Endodermal cell (in vitro differentiated cells): ENCODE data around the gene HECW1. TPM values are rescaled to one million over a fixed set of nuclear protein-coding genes. Genes with fewer than 3 reads are reported as not detected.

Experiments used
- DNase-seq: peaks from one replicate; pipeline ENCODE4 v3.0.0-alpha.2; 2017
- H3K27ac ChIP-seq: 2 replicates; pipeline ENCODE4 v1.5.1; 2013; ENCODE audit warnings: mild to moderate bottlenecking, low read depth, low read length, moderate library complexity
- H3K27me3 ChIP-seq: 2 replicates; pipeline ENCODE4 v1.6.1; 2013; ENCODE audit warnings: mild to moderate bottlenecking, low read length, moderate library complexity; ENCODE audit not compliant: insufficient read depth, control insufficient read depth, poor library complexity, severe bottlenecking
- H3K36me3 ChIP-seq: 2 replicates; pipeline ENCODE4 v1.7.0; 2013; ENCODE audit warnings: mild to moderate bottlenecking, low read length, moderate library complexity; ENCODE audit not compliant: control insufficient read depth, insufficient read depth
- H3K4me1 ChIP-seq: one replicate; pipeline ENCODE4 v1.7.0; 2013; ENCODE audit warnings: low read length; ENCODE audit not compliant: control insufficient read depth, insufficient read depth
- H3K4me3 ChIP-seq: 2 replicates; pipeline ENCODE4 v1.5.1; 2013; ENCODE audit warnings: mild to moderate bottlenecking, low read length, moderate library complexity
- H3K9ac ChIP-seq: 2 replicates; pipeline ENCODE4 v1.6.1; 2013; ENCODE audit warnings: mild to moderate bottlenecking, low read length, moderate library complexity; ENCODE audit not compliant: poor library complexity, severe bottlenecking; ENCODE audit errors: extremely low read depth
- H3K9me3 ChIP-seq: 2 replicates; pipeline ENCODE4 v1.6.1; 2013; ENCODE audit warnings: mild to moderate bottlenecking, low read length, moderate library complexity; ENCODE audit not compliant: control insufficient read depth
- H3K27ac Mint-ChIP-seq: 2 replicates; pipeline ENCODE4 v1.8.0; 2020; ENCODE audit warnings: mixed read lengths
- H3K27me3 Mint-ChIP-seq: 2 replicates; pipeline ENCODE4 v1.8.0; 2021; ENCODE audit warnings: mild to moderate bottlenecking, mixed read lengths; ENCODE audit not compliant: insufficient read depth
- H3K36me3 Mint-ChIP-seq: 2 replicates; pipeline ENCODE4 v1.8.0; 2020; ENCODE audit warnings: low read depth, mixed read lengths
- H3K4me1 Mint-ChIP-seq: 2 replicates; pipeline ENCODE4 v1.8.0; 2020; ENCODE audit warnings: mixed read lengths
- H3K4me3 Mint-ChIP-seq: 2 replicates; pipeline ENCODE4 v1.8.0; 2020; ENCODE audit warnings: mild to moderate bottlenecking, moderate library complexity, mixed read lengths
- H3K9me3 Mint-ChIP-seq: 2 replicates; pipeline ENCODE4 v1.8.0; 2020; ENCODE audit warnings: mild to moderate bottlenecking, mixed read lengths
- WGBS, 2 experiments: methylation state at CpG; one replicate each; pipeline versions ENCODE4 v1.1.5 to v1.1.7; 2013; ENCODE audit warnings: missing lambda C conversion rate in 2 of 2, mixed read lengths in 1 of 2; ENCODE audit not compliant: insufficient coverage in 1 of 2, insufficient read length in 1 of 2; 5-methylcytosine and 5-hydroxymethylcytosine counted together
- total RNA-seq, 2 donors: library from RNA; stranded (reverse); fragmentation: NEBNext Ultra II Directional in 1 of 2; extraction: Animal tissue kit (Norgen Biotek cat#: 25700) in 1 of 2; gene quantifications; 2 replicates in 1 of 2; 3 replicates in 1 of 2; pipeline ENCODE4 v1.2.1, GENCODE V29; 2021
- TF ChIP-seq, protein P1 (sequence below): fragments of 200-600 bp; sonication (generic); conservative IDR thresholded peaks from 2 replicates; pipeline ENCODE4 v1.5.0; 2021; ENCODE audit warnings: antibody characterized with exemption, mild to moderate bottlenecking

The HECW1 gene
- total RNA-seq, 2 donors from 2014 or later: 4.6 to 12.0 TPM

DNA sequence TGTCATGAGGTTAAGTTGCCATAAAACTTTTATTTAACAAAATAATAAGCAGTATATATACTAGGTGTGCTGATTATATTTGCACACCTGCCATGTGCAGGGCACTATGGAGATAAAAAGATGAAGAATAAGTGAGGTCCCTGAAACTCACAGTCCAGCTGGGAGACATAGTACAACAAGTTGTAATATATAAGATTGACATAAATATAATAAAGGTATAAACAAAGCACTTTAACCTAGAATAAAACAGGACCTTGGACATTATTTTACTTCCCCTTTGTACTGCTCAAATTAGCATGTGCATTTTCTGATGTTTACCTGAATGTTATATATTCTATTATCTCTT, 476.7 kb downstream of the HECW1 start:
- Histone ChIP-seq H3K27ac (no peak overlapping the region), H3K27me3 (no peaks in the 10 kb centered on the region), H3K36me3 (no peaks in the 10 kb centered on the region), H3K9ac (no peak overlapping the region), H3K4me1 (peaks cover 3% of the 10 kb centered on the region), H3K9me3 (no peaks in the 10 kb centered on the region), H3K4me3 (no peak overlapping the region)
- no peak for DNase-seq
- TF ChIP-seq, protein P1, sequence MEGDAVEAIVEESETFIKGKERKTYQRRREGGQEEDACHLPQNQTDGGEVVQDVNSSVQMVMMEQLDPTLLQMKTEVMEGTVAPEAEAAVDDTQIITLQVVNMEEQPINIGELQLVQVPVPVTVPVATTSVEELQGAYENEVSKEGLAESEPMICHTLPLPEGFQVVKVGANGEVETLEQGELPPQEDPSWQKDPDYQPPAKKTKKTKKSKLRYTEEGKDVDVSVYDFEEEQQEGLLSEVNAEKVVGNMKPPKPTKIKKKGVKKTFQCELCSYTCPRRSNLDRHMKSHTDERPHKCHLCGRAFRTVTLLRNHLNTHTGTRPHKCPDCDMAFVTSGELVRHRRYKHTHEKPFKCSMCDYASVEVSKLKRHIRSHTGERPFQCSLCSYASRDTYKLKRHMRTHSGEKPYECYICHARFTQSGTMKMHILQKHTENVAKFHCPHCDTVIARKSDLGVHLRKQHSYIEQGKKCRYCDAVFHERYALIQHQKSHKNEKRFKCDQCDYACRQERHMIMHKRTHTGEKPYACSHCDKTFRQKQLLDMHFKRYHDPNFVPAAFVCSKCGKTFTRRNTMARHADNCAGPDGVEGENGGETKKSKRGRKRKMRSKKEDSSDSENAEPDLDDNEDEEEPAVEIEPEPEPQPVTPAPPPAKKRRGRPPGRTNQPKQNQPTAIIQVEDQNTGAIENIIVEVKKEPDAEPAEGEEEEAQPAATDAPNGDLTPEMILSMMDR: no peak
- Mint-ChIP-seq H3K36me3 (no peaks in the 10 kb centered on the region), H3K27ac (no peak overlapping the region), H3K4me1 (peaks cover 28% of the 10 kb centered on the region), H3K27me3 (peaks cover 2% of the 10 kb centered on the region), H3K4me3 (no peak overlapping the region), H3K9me3 (no peaks in the 10 kb centered on the region)

- Mint-ChIP-seq H3K4me1 (peaks cover 23% of the 10 kb centered on the region), H3K36me3 (no peaks in the 10 kb centered on the region), H3K9me3 (no peaks in the 10 kb centered on the region), H3K4me3 (no peak overlapping the region), H3K27ac (no peak overlapping the region), H3K27me3 (no peaks in the 10 kb centered on the region)
- Histone ChIP-seq H3K27me3 (no peaks in the 10 kb centered on the region), H3K4me3 (no peak overlapping the region), H3K4me1 (peaks cover 3% of the 10 kb centered on the region), H3K9ac (no peak overlapping the region), H3K36me3 (no peaks in the 10 kb centered on the region), H3K9me3 (no peaks in the 10 kb centered on the region), H3K27ac (no peak overlapping the region)
- no peak for DNase-seq
- WGBS, 2 experiments: 88 to 100% methylated on average over 3 of the region's 3 CpGs
- TF ChIP-seq, protein P1: no peak
Observed at GRCh38 chr7:43589728-43590127, 477.3 kb downstream of the HECW1 start.

GRCh38 chr7:43590862-43591557, 478.6 kb downstream of the HECW1 start:
- H3K4me1 ChIP-seq: no peaks in the 10 kb centered on the region
- no peak overlapping the region for H3K9ac ChIP-seq
- Mint-ChIP-seq H3K4me3 (no peak overlapping the region), H3K27ac (no peak overlapping the region), H3K27me3 (no peaks in the 10 kb centered on the region), H3K4me1 (peaks cover 14% of the 10 kb centered on the region), H3K36me3 (peaks cover 2% of the 10 kb centered on the region), H3K9me3 (no peaks in the 10 kb centered on the region)
- TF ChIP-seq, protein P1: no peak
- no peak for DNase-seq
- peaks cover 1% of the 10 kb centered on the region for H3K36me3 ChIP-seq
- H3K4me3 ChIP-seq: no peak overlapping the region
- no peak overlapping the region for H3K27ac ChIP-seq
- 85% methylated on average over 2 of the region's 2 CpGs; no CpG with 5 or more reads in 1 of the 2 experiments for WGBS, 2 experiments
- no peaks in the 10 kb centered on the region for H3K27me3 ChIP-seq
- H3K9me3 ChIP-seq: no peaks in the 10 kb centered on the region
